ENCODE measurements around the gene LURAP1L. TPM values are rescaled to one million over a fixed set of nuclear protein-coding genes. Genes with fewer than 3 reads are reported as not detected.

The LURAP1L gene
- total RNA-seq, 1 donor from 2014 or later = 43.7 TPM

- peak; percentile 80 for DNase-seq (ENCODE audit: low read depth)
- H3K36me3 ChIP-seq (ENCODE audit: control insufficient read depth, insufficient read depth, low read length) = no peaks in the 10 kb centered on the region
- no peak for FAIRE-seq
- no peaks in the 10 kb centered on the region for H3K27me3 ChIP-seq (ENCODE audit: control insufficient read depth, insufficient read depth, low read length)
- TF ChIP-seq CTCF (IDR thresholded peaks at IDR 0.05; ENCODE audit: insufficient read depth, low read length, severe bottlenecking) = no peak
- no peak overlapping the region for H3K4me3 ChIP-seq (ENCODE audit: low read depth, low read length)
These were observed 15.1 kb upstream of the LURAP1L start for GRCh38 chr9:12759761-12760160.

- H3K4me3 ChIP-seq (ENCODE audit: low read depth, low read length) = no peak overlapping the region
- no peak for TF ChIP-seq CTCF (IDR thresholded peaks at IDR 0.05; ENCODE audit: insufficient read depth, low read length, severe bottlenecking)
- FAIRE-seq = no peak
These were observed 14.1 kb upstream of the LURAP1L start for GRCh38 chr9:12760758-12761157.

GRCh38 chr9:12764150-12764549 lies 10.7 kb upstream of the LURAP1L start:
- DNase-seq (ENCODE audit: low read depth) = no peak
- no peak for FAIRE-seq
- H3K36me3 ChIP-seq (ENCODE audit: control insufficient read depth, insufficient read depth, low read length) = no peaks in the 10 kb centered on the region
- no peak for TF ChIP-seq CTCF (IDR thresholded peaks at IDR 0.05; ENCODE audit: insufficient read depth, low read length, severe bottlenecking)
- H3K27me3 ChIP-seq (ENCODE audit: control insufficient read depth, insufficient read depth, low read length) = no peaks in the 10 kb centered on the region
- H3K4me3 ChIP-seq (ENCODE audit: low read depth, low read length) = no peak overlapping the region

More at GRCh38 chr9:12760758-12761157, 14.1 kb upstream of the LURAP1L start:
- no peaks in the 10 kb centered on the region for H3K36me3 ChIP-seq (ENCODE audit: control insufficient read depth, insufficient read depth, low read length)
- DNase-seq (ENCODE audit: low read depth) = peak; percentile 77
- H3K27me3 ChIP-seq (ENCODE audit: control insufficient read depth, insufficient read depth, low read length) = no peaks in the 10 kb centered on the region

- H3K36me3 ChIP-seq (ENCODE audit: control insufficient read depth, insufficient read depth, low read length) = no peaks in the 10 kb centered on the region
- no peak overlapping the region for H3K4me3 ChIP-seq (ENCODE audit: low read depth, low read length)
- TF ChIP-seq CTCF (IDR thresholded peaks at IDR 0.05; ENCODE audit: insufficient read depth, low read length, severe bottlenecking) = no peak
- DNase-seq (ENCODE audit: low read depth) = no peak
- no peaks in the 10 kb centered on the region for H3K27me3 ChIP-seq (ENCODE audit: control insufficient read depth, insufficient read depth, low read length)
- no peak for FAIRE-seq
These were observed 9.6 kb upstream of the LURAP1L start for GRCh38 chr9:12765088-12765798.

GRCh38 chr9:12766357-12766756 lies 8.5 kb upstream of the LURAP1L start:
- Histone ChIP-seq H3K36me3 (ENCODE audit: control insufficient read depth, insufficient read depth, low read length) (no peaks in the 10 kb centered on the region), H3K4me3 (ENCODE audit: low read depth, low read length) (no peak overlapping the region), H3K27me3 (ENCODE audit: control insufficient read depth, insufficient read depth, low read length) (no peaks in the 10 kb centered on the region)
- no peak for DNase-seq (ENCODE audit: low read depth)
- FAIRE-seq = no peak
- no peak for TF ChIP-seq CTCF (IDR thresholded peaks at IDR 0.05; ENCODE audit: insufficient read depth, low read length, severe bottlenecking)

GRCh38 chr9:12770261-12770660 lies 4.6 kb upstream of the LURAP1L start:
- no peak overlapping the region for H3K4me3 ChIP-seq (ENCODE audit: low read depth, low read length)
- DNase-seq (ENCODE audit: low read depth) (no peak), FAIRE-seq (no peak)
- no peaks in the 10 kb centered on the region for H3K36me3 ChIP-seq (ENCODE audit: control insufficient read depth, insufficient read depth, low read length)
- no peaks in the 10 kb centered on the region for H3K27me3 ChIP-seq (ENCODE audit: control insufficient read depth, insufficient read depth, low read length)
- TF ChIP-seq CTCF (IDR thresholded peaks at IDR 0.05; ENCODE audit: insufficient read depth, low read length, severe bottlenecking) = no peak

Data from bronchial epithelial cell (primary cell).